GM03348 (cell line): ENCODE measurements around the gene AP1M2.
"Not testable (repeated sequence)": the region's sequence is repeated elsewhere in the genome, so short reads cannot be mapped to it uniquely, and the experiment has no call there.

Experiments
- DNase-seq: peaks from one replicate; pipeline ENCODE4 v3.0.0; 2012; ENCODE audit warnings: low spot score

Gene AP1M2

DNA sequence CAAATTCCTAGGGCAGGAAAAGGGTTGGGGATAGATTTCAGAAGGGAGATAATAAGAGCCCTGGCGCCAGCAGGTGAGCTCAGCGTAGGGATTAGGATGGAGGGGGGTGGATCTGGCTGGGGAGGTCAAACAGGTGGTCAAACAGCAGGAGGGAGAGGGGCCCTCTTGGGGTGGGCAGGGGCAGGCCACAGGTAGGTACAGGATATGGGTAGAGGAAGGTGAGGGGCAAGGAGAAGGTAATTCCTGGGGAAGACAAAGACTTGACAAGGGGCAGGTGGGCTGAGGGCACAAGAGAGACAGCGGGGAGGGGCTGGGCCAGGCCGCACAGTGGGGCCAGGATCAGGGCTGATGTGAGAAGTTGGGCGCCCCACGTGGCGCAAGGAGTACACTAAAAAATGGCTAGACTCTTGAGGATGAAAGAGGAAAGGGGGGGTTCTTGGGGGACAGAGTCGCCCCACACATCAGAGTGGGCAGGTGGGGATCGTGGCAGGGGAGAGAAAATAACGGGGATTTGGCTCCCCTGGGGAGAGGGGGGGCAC lies 22.0 kb downstream of the AP1M2 start:
- DNase-seq = peak; percentile 82

DNA sequence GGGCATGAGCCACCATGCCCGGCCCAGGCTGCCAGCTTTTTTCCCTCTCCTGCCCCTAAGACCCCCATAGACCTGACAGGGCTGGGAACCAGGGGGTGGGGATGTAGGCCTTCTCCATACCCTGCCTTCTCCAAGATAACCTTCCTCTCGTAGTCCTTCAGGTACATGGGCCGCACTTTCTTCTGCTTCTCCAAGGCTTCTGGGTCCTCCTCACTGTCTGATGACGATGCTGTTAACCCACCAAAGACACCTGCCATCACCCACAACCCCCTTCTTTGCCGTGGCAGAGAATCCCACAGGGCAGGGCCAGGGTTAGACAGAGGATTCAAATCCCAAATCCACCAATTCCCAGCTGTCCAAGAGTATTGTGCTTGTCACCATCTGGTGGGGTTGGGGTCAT lies 24.5 kb downstream of the AP1M2 start:
- no peak for DNase-seq

DNA sequence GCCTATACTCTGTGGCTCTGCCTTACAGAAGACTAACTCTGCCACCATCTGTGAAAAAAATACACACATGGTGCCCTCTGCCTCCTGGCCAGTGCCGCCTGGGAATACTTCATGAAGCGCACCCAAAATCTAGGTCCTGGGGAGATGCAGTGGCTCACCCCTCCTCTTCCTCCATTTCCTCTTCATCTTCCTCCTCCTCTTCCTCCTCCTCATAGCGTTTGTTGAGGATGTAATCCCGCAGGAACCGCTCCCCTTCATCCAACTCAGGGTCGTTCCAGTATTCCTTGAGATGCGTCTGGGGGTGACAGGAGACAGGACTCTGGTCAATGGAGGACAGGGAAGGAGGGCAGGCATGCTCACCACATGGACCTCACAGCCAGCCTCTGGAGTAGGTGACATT lies 27.0 kb downstream of the AP1M2 start:
- no peak for DNase-seq

DNA sequence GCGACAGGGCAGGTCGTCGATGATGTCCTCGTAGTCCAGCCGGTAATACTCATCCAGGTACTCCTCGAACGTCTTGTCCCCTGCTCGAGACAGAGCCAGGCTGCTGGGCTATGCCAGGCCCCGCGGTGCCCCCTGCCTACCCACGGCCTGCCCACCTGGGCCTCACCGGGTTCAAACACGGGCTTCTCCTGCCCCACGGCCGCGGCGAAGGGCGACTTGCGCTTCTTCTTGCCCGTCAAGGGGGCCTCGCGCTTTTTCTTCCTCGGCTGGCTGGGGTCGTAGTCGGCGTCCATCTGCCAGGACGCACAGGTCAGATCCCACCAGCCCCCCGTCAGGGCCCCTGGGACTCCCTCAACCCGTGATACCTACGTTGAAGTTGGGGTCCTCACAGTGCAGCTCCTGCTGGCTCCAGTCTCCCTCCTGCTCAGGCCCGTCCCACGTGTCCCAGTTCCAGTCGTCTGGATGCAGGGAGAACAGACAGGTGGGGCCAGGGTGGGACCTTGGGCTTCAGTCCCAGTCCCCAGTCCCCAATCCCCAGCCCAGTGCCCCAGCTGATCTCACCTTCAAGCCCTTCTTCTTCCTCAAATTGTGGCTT lies 29.4 kb downstream of the AP1M2 start:
- no peak for DNase-seq

DNA sequence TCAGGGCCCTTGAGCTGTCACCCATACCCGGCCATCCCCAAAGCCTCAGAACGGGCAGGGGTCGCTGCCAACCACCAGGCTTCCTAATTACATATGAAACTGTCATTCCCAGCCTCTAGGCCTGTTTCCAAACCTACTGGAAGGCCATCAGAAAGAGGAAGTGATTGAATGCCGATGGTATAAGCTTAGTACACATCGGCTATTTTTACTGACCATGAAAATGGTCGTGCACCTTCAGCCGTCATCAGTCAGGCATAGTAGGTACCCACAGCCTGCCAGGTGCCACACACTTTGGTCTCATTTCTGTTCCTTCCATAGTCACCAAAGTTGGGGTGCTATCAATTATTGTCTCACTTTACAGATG lies 31.5 kb downstream of the AP1M2 start:
- no peak for DNase-seq

DNA sequence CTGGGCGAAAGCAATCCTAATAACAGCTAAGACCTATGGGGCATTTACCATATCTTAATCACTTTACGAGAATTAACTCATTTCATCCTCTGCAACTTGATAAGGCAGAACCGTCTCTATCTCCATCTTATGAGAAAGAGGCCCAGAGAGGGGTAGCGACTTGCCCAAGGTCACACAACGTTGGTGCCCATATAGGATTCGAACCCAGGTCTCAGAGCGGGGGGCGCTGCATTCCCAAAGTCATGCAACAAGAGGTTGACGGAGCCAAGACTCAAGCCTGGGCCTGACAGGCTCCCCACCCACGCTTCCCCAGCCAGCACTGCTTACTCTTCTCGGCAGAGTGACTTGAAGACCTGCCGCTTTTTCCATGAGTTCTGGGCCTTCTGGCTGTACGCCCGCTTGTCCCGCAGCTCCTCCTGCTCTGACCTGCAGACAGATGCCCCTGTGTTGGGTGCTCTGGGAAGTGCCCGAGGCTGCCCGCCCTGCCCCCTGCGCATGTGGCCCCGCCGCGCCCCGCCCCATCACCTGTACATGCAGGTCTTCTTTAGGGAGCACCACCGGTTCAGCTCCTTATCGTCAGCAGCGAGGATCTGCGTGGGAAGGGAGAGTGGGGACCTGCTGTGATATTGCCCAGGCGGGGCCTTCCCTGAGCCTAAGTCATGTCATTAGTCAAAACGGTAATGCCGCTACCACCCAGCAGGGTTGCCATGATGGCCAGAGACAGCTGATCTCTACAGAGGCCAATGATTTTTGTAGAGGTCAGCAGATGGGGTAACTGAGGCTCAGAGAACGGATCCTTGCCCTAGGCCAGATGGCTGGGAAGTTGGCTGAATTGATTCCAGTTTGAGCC lies 32.1 kb downstream of the AP1M2 start:
- DNase-seq = no peak

DNA sequence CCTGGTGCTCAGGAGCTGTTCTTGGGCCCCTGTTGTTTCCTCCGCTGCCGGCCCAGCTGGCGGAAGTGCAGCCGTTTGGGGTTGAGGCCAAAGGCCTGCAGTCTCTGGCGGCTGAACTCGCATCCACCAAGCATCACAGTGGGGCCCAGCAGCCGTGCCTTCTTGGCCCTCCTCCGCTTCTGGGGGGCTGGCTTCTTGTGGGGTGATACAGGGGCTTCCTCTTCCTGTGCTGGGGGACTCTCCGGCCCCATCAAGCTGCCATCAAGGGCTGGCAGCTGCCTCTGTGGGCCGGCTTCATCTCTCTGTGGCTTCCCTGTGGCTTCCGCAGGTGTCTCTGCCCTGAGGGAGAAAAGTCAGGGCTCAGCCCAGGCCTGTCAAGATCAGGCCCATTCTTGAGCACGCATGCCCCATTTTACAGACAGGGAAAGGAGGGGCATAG lies 33.1 kb downstream of the AP1M2 start:
- DNase-seq = no peak

DNA sequence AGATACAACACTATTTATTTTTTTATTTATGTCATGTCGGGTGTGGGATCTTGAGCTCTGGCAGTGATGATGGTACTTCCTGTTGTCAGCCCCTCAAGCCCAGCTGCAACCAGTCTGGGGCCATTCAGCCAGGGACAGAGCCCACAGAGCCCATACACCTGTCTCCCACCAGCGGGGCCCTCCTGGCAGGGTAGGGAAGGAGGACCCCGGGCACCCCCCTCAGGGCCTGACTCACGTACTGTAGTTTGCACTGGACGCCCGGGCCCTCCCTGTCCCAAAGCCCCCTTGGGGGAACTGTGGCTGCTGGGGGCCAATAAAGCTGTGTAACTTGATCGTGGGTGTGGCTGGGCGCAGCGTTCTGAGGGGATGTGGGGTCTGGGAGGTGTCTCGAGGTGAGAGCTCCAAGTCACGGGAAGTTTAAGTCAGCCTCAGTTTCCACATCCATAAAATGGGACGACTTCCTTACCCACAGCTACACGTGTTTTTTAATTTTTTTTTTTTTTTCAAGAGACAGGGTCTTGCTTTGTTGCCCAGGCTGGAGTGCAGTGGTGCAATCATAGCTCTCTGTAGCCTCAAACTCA lies 33.9 kb downstream of the AP1M2 start:
- DNase-seq = no peak

DNA sequence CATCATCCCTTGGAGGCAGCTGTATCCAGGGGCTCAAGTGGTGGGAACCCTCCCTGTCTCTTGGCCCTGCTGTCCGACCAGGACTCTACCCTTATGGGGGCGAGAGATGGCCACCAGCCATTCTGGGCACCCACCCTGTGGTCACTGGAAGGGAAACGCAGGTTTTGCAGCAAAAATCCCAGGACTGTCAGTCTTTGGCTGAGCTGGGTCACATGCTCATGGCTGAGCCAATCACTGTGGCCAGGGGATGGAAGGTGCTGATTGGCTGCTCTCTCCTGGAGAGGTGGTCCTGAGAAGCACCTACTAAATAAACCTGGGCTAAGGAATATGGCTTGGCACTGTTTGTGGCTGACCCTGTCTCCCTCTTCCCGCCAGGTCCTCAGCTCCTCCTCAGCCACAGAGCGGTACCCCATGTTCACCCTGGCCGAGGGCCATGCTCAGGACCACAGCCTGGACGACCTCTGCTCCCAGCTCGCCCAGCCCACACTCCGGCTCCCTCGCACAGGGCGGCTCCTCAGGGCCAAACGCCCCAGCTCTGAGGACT lies 34.5 kb downstream of the AP1M2 start:
- peak; percentile 41 for DNase-seq

DNA sequence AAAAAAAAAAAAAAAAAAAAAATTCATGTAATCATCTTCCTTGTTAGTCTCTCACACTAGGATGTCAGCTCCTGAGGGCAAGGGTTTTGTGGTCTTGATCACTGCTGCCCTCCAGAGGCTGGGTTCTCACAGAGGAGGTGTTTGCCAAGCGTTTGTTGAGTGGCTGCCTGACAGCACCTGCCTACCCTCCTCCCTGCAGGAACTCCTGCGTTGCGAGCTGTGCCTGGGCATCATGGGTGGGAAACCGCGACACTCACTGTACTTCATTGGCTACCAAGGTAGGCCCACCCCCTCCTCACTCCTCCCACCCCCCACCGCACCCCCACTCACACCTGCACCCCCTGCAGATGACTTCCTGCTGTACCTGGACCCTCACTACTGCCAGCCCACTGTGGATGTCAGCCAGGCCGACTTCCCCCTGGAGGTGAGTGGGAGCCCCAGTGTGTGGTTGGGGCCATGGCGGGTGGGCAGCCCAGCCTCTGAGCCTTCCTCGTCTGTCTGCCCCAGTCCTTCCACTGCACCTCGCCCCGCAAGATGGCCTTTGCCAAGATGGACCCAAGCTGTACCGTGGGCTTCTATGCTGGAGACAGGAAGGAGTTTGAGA lies 35.3 kb downstream of the AP1M2 start:
- peak; percentile 44 for DNase-seq

DNA sequence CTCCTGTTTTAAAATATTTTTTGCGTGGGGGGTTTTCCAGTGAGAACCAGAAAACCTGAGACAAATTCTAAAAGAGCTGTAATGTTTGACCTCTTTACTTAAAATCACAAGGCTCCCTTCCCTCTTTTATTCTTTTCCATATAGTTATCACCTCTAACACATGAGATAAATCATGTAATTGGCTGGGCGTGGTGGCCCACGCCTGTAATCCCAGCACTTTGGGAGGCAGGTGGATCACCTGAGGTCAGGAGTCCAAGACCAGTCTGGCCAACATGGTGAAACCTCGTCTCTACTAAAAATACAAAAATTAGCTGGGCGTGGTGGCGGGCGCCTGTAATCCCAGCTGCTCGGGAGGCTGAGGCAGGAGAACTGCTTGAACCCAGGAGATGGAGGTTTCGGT lies 36.1 kb downstream of the AP1M2 start:
- DNase-seq = not testable (repeated sequence)

DNA sequence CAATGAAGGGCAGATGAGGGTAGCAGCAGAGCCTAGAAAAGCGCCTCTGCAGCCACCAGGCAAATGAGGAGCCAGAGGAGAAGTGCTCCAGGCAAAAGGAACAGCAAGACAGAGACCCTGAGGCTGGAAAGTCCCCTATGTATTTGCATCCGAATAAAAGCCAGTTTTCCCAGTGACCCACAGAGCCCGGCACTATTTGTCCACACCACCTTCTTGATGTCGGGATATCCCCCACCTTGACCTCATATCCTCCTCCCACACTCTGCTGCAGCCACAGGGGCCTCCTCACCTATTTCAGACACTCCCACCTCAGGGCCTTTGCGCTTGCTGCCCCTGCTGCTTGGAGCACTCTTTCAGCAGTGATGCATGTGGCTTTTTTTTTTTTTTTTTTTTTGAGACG lies 36.8 kb downstream of the AP1M2 start:
- DNase-seq = no peak

DNA sequence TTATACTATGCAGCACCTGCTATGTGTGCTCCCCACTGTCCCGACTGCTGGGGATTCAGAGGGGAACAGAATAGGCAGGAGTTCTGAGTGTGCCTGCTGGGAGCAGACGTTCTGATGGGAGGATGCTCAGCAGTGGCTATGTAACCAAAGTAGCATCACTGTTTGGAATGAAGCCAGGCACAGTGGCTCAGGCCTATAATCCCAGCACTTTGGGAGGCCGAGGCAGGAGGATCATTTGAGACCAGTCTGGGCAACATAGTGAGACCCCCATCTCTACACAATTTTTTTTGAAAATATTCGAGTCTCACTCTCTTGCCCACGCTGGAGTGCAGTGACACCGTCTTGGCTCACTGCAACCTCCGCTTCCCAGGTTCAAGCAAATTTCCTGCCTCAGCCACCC lies 37.4 kb downstream of the AP1M2 start:
- DNase-seq = no peak

DNA sequence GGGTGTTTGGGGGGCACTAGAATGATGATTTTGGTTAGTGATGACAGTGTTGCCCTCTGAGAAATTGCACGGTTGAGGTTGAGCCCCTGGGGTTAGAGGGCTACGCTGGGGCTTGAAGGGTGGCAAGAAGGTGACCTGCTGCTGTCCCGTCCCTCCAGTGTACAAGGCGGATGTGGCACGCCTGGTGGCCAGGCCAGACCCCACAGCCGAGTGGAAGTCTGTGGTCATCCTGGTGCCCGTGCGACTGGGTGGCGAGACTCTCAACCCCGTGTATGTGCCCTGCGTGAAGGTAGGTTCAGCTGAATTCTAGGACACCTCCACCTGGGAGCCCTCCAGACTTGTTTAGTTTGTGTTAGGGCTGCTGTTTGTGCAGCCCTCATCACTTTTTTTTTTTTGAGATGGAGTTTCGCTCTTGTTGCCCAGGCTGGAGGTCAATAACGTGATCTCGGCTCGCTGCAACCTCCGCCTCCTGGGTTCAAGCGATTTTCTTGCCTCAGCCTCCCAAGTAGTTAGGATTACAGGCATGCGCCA lies 38.3 kb downstream of the AP1M2 start:
- DNase-seq = no peak

DNA sequence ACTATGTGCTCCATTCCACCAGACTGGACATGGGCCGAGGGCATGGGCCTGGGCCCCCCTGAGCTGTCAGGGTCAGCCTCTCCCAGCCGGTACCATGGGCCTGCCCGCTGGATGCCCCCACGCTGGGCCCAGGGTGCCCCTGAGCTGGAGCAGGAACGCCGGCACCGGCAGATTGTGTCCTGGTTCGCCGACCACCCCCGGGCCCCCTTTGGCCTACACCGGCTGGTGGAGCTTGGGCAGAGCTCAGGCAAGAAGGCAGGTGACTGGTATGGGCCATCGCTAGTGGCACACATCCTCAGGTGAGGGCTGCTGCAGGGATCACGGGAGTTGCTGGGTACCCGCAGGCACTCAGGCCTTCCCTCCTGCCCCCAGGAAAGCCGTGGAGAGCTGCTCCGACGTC lies 40.3 kb downstream of the AP1M2 start:
- no peak for DNase-seq

DNA sequence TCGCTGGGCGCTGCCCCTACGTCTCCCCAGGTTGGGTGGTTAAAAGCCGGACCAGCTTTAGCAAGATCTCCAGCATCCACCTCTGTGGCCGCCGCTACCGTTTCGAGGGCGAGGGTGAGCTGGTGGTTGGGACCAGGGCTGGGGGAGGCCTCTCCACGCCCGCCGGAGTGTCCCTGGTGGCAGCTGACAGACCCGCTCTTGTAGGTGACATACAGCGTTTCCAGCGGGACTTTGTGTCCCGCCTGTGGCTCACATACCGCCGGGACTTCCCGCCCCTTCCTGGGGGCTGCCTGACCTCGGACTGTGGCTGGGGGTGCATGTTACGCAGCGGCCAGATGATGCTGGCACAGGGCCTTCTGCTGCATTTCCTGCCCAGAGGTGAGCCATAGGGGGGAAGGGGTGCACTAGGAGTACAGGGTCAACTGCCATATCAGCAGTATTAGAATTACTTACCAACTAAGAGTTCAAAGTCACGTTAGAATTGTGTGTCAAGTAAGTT lies 42.3 kb downstream of the AP1M2 start:
- no peak for DNase-seq

DNA sequence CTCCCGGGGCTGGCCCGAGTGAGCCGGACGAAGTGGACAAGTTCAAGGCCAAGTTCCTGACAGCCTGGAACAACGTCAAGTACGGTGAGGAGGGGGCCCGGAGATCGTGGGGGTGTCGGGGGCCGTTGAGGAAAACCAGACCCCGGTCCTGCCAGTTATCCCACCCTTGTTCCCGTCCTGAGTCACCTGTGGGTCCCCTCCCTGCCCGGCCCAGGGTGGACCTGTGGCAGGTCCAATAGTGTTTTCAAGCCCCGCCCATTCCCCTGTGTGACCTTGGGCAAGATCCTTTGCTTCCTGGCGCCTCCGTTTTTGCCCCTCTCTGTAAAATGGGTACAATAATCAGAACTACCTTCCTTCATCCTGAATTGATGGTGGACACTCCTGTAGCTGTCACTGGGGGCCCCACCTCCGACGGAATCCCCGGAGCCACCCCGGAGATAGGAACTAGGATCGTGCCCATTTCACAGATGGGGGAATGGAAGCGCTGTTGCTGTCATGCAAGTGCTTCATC lies 42.8 kb downstream of the AP1M2 start:
- no peak for DNase-seq

DNA sequence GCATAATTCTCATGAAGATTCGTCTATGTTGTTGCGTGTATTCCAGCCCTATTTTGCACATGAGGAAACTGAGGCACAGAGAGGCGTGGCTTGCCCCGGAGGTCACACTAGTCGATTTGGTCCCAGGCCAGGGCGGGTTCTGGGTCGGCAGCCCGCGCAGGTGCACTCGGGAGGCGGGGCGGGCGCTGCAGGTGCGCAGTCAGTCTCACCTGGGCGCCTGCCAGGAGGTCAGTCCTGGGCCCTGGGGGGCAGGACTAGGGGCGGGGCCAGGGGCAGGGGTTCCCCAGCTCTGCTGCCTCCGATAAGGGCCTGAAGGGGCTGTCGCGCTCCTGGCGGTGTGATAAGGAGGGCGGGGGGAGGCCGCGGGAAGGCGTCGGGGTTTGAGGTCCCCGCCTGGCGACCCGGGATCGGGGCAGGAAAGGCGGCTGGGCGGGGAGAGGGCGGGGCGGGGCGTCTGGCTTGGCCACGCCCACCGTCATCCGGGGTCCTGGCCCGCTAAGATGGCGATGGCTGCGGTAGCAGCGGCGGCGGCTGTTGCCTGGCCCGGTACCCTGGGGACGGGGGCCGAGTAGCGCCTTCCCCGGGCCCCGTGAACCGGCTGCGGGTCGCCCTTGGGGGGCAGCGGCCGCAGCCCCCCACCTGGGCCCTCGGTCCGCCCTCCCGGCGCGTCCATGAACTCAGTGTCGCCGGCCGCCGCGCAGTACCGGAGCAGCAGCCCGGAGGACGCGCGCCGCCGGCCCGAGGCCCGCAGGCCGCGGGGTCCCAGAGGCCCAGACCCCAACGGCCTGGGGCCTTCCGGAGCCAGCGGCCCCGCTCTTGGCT lies 43.5 kb downstream of the AP1M2 start, which contains the start of gene ATG4D:
ATG4D (plus strand) TSS at position 485 of the 822 bp plus-strand sequence; CDS start at position 672, 187 bp downstream.
- DNase-seq = peak; percentile 98

DNA sequence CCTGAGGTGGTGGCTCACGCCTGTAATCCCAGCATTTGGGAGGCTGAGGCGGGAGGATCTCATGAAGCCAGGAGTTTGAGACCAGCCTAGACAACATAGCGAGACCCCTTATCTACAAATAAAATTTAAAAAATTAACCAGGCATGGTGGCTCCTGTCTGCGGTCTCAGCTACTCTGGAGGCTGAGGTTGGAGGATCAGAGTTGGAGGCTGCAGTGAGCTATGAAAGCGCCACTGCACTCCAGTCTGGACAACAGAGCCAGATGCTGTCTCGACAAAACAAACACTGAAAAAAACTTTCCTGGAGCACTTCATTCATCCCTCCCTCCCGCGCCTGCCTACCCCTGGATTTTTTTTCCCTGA lies 44.1 kb downstream of the AP1M2 start:
- no peak for DNase-seq

DNA sequence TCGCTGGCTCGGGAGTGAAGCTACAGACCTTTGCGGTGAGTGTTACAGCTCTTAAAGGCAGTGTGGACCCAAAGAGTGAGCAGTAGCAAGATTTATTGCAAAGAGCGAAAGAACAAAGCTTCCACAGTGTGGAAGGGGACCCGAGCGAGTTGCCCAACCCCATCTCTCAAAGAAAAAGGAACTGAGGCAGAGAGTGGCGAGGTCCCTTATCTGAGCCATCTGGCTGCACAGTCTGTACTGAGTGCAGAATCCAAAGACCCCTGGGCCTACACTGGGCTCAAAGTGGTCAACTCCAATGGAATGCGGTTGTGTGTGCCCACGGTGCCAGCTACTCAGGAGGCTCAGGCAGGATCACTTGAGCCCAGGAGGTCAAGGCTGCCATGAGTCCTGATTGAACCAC lies 48.1 kb downstream of the AP1M2 start:
- not testable (repeated sequence) for DNase-seq
